D721Med (cell line): Measurements from ENCODE around the gene MGMT.

Experiments
- DNase-seq: peaks from one replicate; pipeline ENCODE4 v3.0.0; 2011; ENCODE audit warnings: low spot score; ENCODE audit not compliant: insufficient read length
- FAIRE-seq: peaks from 2 replicates; lab custom pipeline; 2011; peaks lifted over from hg19 to GRCh38; lab: Jason Lieb, UNC
- CTCF ChIP-seq: IDR thresholded peaks from 2 replicates; pipeline ENCODE4 v1.5.1; 2012; ENCODE audit warnings: mild to moderate bottlenecking, control low read depth; ENCODE audit not compliant: insufficient read depth; ENCODE audit errors: missing control alignments

The MGMT gene

GRCh38 chr10:129550658-129551057 is 83.6 kb downstream of the MGMT start:
- no peak for TF ChIP-seq CTCF

GRCh38 chr10:129552119-129552518 is 85.1 kb downstream of the MGMT start:
- no peak for TF ChIP-seq CTCF
- DNase-seq (no peak), FAIRE-seq (no peak)

More at GRCh38 chr10:129550658-129551057, 83.6 kb downstream of the MGMT start:
- FAIRE-seq, result no peak
- DNase-seq, result no peak

- DNase-seq (no peak), FAIRE-seq (no peak)
- no peak for TF ChIP-seq CTCF
Observed at GRCh38 chr10:129553928-129554327, 86.9 kb downstream of the MGMT start.

GRCh38 chr10:129556316-129556715 is 89.3 kb downstream of the MGMT start:
- no peak for TF ChIP-seq CTCF
- FAIRE-seq, result no peak
- DNase-seq, result no peak

- no peak for DNase-seq
- no peak for TF ChIP-seq CTCF
- no peak for FAIRE-seq
Observed at GRCh38 chr10:129560361-129560760, 93.3 kb downstream of the MGMT start.

GRCh38 chr10:129562487-129562886 is 95.4 kb downstream of the MGMT start:
- DNase-seq (no peak), FAIRE-seq (no peak)
- no peak for TF ChIP-seq CTCF

GRCh38 chr10:129564923-129565322 is 97.9 kb downstream of the MGMT start:
- DNase-seq, result no peak
- no peak for FAIRE-seq
- TF ChIP-seq CTCF, result no peak
